Measurements from ENCODE around the gene TNNC1.

- no peak for TF ChIP-seq CTCF (IDR thresholded peaks at IDR 0.05)
- no peak for TF ChIP-seq POLR2A (IDR thresholded peaks at IDR 0.05)
These were observed 42.1 kb upstream of the TNNC1 start for GRCh38 chr3:52495777-52496602.

All from testis (tissue), 2 donors.